CD4-positive, alpha-beta memory T cell (primary cell): Measurements from ENCODE around the gene NACC2. TPM values are rescaled to one million over a fixed set of nuclear protein-coding genes. Genes with fewer than 3 reads are reported as not detected.
"Not testable (repeated sequence)": the region's sequence is repeated elsewhere in the genome, so short reads cannot be mapped to it uniquely, and the experiment has no call there.

ENCODE experiments used
- CTCF ChIA-PET: fragments of 350-600 bp; sonication (Branson Sonifier 250); formaldehyde crosslinking; loops from one replicate; lab custom pipeline; 2021; ENCODE audit warnings: inconsistent platforms; ENCODE audit not compliant: partially characterized antibody; lab: Charles Lee
- POLR2A ChIA-PET: fragments of 350-600 bp; sonication (Branson Sonifier 250); formaldehyde crosslinking; loops from one replicate; lab custom pipeline; 2021; ENCODE audit not compliant: partially characterized antibody; lab: Charles Lee
- DNase-seq, 5 donors: peaks; one replicate each; pipeline versions ENCODE4 v3.0.0 to v3.0.0-alpha.2; 2020 to 2022; ENCODE audit warnings: mixed read lengths in 1 of 5
- H3K27ac ChIP-seq: one replicate; pipeline ENCODE4 v1.7.0; 2013; ENCODE audit warnings: low read depth, low read length
- H3K27me3 ChIP-seq: 2 replicates; pipeline ENCODE4 v1.7.0; 2013; ENCODE audit warnings: mild to moderate bottlenecking, low read length, moderate library complexity; ENCODE audit not compliant: insufficient read depth
- H3K36me3 ChIP-seq: 2 replicates; pipeline ENCODE4 v1.7.0; 2013; ENCODE audit warnings: mild to moderate bottlenecking, low read length, moderate library complexity; ENCODE audit not compliant: insufficient read depth
- H3K4me1 ChIP-seq: 2 replicates; pipeline ENCODE4 v1.7.0; 2013; ENCODE audit warnings: mild to moderate bottlenecking, low read length, moderate library complexity; ENCODE audit not compliant: insufficient read depth
- H3K4me3 ChIP-seq, 2 donors: one replicate each; pipeline ENCODE4 v1.7.0; 2013; ENCODE audit warnings: low read length in 2 of 2, mild to moderate bottlenecking in 1 of 2
- H3K9me3 ChIP-seq, 2 donors: one replicate each; pipeline ENCODE4 v1.7.0; 2013; ENCODE audit warnings: low read length in 2 of 2, control low read depth in 1 of 2; ENCODE audit not compliant: control insufficient read depth in 1 of 2
- H3K27ac Mint-ChIP-seq, 7 donors: one replicate each; pipeline ENCODE4 v1.8.0; 2020 to 2021; ENCODE audit warnings: mixed read lengths in 7 of 7, mild to moderate bottlenecking in 6 of 7, inconsistent platforms in 3 of 7, moderate library complexity in 3 of 7
- H3K27me3 Mint-ChIP-seq, 2 donors: one replicate each; pipeline ENCODE4 v1.8.0; 2020 to 2021; ENCODE audit warnings: mixed read lengths in 2 of 2
- H3K36me3 Mint-ChIP-seq, 2 donors: one replicate each; pipeline ENCODE4 v1.8.0; 2020 to 2021; ENCODE audit warnings: mixed read lengths in 2 of 2, inconsistent platforms in 1 of 2, mild to moderate bottlenecking in 1 of 2
- H3K4me1 Mint-ChIP-seq, 4 donors: one replicate each; pipeline ENCODE4 v1.8.0; 2020 to 2021; ENCODE audit warnings: mixed read lengths in 4 of 4, mild to moderate bottlenecking in 1 of 4
- H3K4me3 Mint-ChIP-seq, 8 donors: one replicate each; pipeline ENCODE4 v1.8.0; 2020 to 2021; ENCODE audit warnings: mixed read lengths in 8 of 8, mild to moderate bottlenecking in 7 of 8, moderate library complexity in 6 of 8, inconsistent platforms in 3 of 8
- H3K9me3 Mint-ChIP-seq, 8 donors: one replicate each; pipeline ENCODE4 v1.8.0; 2020 to 2021; ENCODE audit warnings: mixed read lengths in 8 of 8, mild to moderate bottlenecking in 5 of 8, inconsistent platforms in 3 of 8, moderate library complexity in 1 of 8
- intact Hi-C: fragments of 100-400 bp; cut with micrococcal nuclease; formaldehyde crosslinking; loops from one replicate; pipeline ENCODE4 v1.15.1; 2023
- polyA plus RNA-seq, 2 donors: library from polyadenylated mRNA; unstranded; fragments of 300-500 nt; fragmentation: Illumina TruSeq; gene quantifications; one replicate each; pipeline ENCODE4 v1.2.3, GENCODE V29; 2021
- total RNA-seq, 2 experiments: library from RNA; stranded (reverse); gene quantifications; one replicate each; pipeline ENCODE4 v1.2.3, GENCODE V29; 2021

NACC2 gene
- total and polyA plus RNA-seq, 4 experiments from 2014 or later, result 0.58 to 12.2 (median 7.1) TPM

GRCh38 chr9:136074706-136075105 lies 20.4 kb downstream of the NACC2 start:
- POLR2A ChIA-PET, result no interaction called here
- Histone ChIP-seq H3K36me3 (no peaks in the 10 kb centered on the region), H3K4me1 (peaks cover 5% of the 10 kb centered on the region), H3K27me3 (no peaks in the 10 kb centered on the region), H3K27ac (no peak overlapping the region), H3K4me3 (no peak overlapping the region), H3K9me3 (no peaks in the 10 kb centered on the region)
- peaks cover 3 to 7% of the 10 kb centered on the region in 2 donors for H3K36me3 Mint-ChIP-seq
- no peak for DNase-seq
- intact Hi-C loops, result no loop called here
- H3K4me1 Mint-ChIP-seq, result peaks cover 8 to 28% (median 13%) of the 10 kb centered on the region in 4 donors
- H3K4me3 Mint-ChIP-seq, result no peak overlapping the region
- no peak overlapping the region for H3K27ac Mint-ChIP-seq
- no peaks in the 10 kb centered on the region for H3K9me3 Mint-ChIP-seq
- CTCF ChIA-PET, result no interaction called here
- H3K27me3 Mint-ChIP-seq, result no peaks in the 10 kb centered on the region

GRCh38 chr9:136062657-136063439 lies 32.2 kb downstream of the NACC2 start:
- H3K4me1 Mint-ChIP-seq, result peaks cover under 1 to 13% (median 4%) of the 10 kb centered on the region in 4 donors
- no peak overlapping the region for H3K4me3 Mint-ChIP-seq
- no peak overlapping the region for H3K27ac ChIP-seq
- no peaks in the 10 kb centered on the region for H3K27me3 Mint-ChIP-seq
- ChIA-PET CTCF (no interaction called here), POLR2A (no interaction called here)
- no peak overlapping the region for H3K4me3 ChIP-seq
- DNase-seq, result no peak
- intact Hi-C loops, result no loop called here
- peaks cover 8 to 27% of the 10 kb centered on the region in 2 donors for H3K36me3 Mint-ChIP-seq
- H3K4me1 ChIP-seq, result no peaks in the 10 kb centered on the region
- H3K9me3 ChIP-seq, result no peaks in the 10 kb centered on the region
- H3K27me3 ChIP-seq, result no peaks in the 10 kb centered on the region
- H3K9me3 Mint-ChIP-seq, result peaks cover 0 to 1% (median 0%) of the 10 kb centered on the region in 8 donors
- H3K36me3 ChIP-seq, result no peaks in the 10 kb centered on the region
- H3K27ac Mint-ChIP-seq, result no peak overlapping the region

DNA sequence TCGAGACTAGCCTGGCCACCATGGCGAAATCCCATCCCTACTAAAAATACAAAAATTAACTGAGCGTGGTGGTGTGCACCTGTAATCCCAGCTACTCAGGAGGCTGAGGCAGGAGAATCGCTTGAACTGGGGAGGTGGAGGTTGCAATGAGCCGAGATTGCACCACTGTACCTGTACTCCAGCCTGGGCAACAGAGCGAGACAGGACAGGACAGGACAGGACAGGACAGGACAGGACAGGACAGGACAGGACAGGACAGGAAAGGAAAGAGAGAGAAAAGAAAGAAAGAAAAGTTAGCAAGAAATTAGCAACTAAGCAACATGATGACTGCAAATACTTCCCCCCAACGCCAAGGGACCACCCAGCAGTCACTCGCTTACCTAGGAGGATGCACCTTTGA lies 33.2 kb downstream of the NACC2 start:
- CTCF ChIA-PET, H3K4me1 ChIP-seq, H3K27ac ChIP-seq, H3K36me3 ChIP-seq, H3K9me3 ChIP-seq, H3K27me3 Mint-ChIP-seq, H3K4me3 Mint-ChIP-seq, intact Hi-C loops, DNase-seq, H3K4me3 ChIP-seq, H3K9me3 Mint-ChIP-seq, H3K27ac Mint-ChIP-seq, POLR2A ChIA-PET, H3K27me3 ChIP-seq: not testable (repeated sequence)
- peaks cover 5 to 22% (median 9%) of the 10 kb centered on the region in 4 donors for H3K4me1 Mint-ChIP-seq
- H3K36me3 Mint-ChIP-seq, result peaks cover 11 to 25% of the 10 kb centered on the region in 2 donors

DNA sequence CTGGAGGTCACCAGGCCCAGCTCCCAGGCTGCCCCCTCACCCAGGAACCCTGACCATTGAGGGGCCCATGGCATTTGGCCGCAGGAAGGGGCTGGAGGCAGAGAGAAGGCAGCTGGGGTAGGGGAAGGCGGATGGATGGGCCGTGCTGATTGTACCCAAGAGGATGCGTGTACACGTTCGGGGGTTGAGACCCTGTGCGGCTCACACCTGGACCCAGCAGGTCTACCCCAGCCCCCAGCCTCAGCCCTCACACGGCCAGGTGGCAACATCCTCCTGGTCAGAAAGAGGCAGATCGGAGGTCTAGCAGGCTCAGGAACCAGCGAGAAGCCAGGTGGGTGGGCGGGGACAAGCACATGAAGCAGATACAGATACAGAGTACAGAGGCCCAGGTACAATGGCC lies 33.7 kb downstream of the NACC2 start:
- intact Hi-C loops, result no loop called here
- Mint-ChIP-seq H3K4me1 (peaks cover 5 to 23% (median 8%) of the 10 kb centered on the region in 4 donors), H3K36me3 (peaks cover 8 to 22% of the 10 kb centered on the region in 2 donors), H3K27ac (no peak overlapping the region), H3K9me3 (no peaks in the 10 kb centered on the region), H3K4me3 (no peak overlapping the region), H3K27me3 (no peaks in the 10 kb centered on the region)
- Histone ChIP-seq H3K27me3 (no peaks in the 10 kb centered on the region), H3K4me3 (no peak overlapping the region), H3K9me3 (no peaks in the 10 kb centered on the region), H3K27ac (no peak overlapping the region), H3K36me3 (no peaks in the 10 kb centered on the region), H3K4me1 (peaks cover 4% of the 10 kb centered on the region)
- ChIA-PET POLR2A (no interaction called here), CTCF (no interaction called here)
- no peak for DNase-seq

DNA sequence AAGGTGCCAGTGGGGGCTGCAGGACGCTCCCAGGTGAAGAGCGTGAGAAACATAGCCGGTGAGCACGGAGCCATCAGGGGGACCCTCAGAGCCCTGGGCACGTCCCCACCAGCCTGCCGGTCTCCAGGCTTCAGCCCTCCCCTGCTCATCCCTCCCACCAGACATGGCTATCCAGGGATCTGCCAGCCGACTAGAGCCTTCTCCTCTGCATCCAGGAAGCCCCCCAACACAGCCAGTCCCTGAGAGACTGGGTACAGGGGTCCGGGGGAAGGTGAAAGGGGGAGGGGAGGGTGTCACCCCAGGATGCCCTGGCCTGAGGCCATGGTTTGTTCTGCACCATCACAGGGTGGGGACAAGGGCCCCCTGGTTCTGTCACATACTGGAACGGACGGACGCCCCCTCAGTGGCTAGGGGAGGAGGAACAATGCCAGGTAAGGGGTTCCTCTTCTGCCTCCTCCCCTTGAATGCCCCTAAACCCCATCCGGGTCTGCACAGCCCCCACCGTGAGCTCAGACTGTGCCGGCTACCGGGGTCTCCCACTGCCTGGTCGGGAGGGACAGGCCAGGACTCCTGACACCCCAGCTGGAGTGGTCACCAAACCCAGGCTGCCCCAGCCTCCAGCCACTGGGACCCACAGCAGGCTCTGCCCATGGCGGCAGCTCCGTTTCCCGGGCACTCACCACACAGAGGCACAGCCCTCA lies 34.3 kb downstream of the NACC2 start:
- no peak for DNase-seq
- peaks cover 4 to 18% of the 10 kb centered on the region in 2 donors for H3K36me3 Mint-ChIP-seq
- ChIA-PET CTCF (no interaction called here), POLR2A (no interaction called here)
- H3K27ac Mint-ChIP-seq, result no peak overlapping the region
- peaks cover 5 to 27% (median 6%) of the 10 kb centered on the region in 4 donors for H3K4me1 Mint-ChIP-seq
- no peaks in the 10 kb centered on the region for H3K9me3 Mint-ChIP-seq
- H3K9me3 ChIP-seq, result no peaks in the 10 kb centered on the region
- H3K27me3 ChIP-seq, result no peaks in the 10 kb centered on the region
- H3K4me3 Mint-ChIP-seq, result no peak overlapping the region
- H3K27ac ChIP-seq, result no peak overlapping the region
- H3K4me1 ChIP-seq, result peaks cover 7% of the 10 kb centered on the region
- no peaks in the 10 kb centered on the region for H3K36me3 ChIP-seq
- H3K4me3 ChIP-seq, result no peak overlapping the region
- H3K27me3 Mint-ChIP-seq, result no peaks in the 10 kb centered on the region
- intact Hi-C loops, result no loop called here

DNA sequence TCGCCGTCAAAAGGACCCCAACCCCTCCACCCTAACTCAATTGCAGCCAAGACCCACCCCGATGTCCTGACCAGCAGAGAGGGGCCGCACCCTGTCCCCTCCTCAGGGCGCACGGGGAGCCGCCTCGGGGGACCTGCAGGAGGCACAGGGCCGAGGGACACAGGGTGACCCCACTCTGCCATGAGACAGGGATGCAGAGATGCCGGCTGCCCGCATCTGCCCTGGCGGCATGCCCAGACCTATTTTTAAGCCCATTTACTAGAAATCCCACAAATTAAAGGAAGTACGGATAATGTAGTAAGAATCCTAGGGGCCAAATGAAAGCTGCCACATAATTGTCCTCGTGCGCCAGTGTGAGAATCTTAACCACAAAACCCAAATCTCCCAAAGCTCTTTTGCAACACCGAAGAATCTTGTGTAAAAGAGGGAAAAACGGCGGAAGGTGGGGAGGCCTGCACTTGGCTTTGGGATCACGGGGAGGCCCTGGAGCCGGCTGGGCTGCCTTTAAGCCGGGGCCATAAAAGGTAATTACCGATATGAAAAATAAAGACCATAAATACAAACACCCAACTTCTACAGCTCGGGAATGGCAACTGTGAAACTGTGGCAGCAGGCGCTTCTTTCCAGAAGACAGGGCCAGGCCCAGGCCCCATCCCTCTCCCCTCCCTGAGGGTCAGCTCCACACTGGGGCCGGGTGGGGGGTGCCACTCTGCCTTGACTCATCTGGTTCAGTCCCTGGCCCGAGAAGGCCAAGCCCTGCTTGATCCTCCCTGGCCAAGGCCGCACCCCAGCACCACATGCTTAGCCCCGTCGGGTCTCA lies 35.0 kb downstream of the NACC2 start:
- Histone ChIP-seq H3K27me3 (no peaks in the 10 kb centered on the region), H3K9me3 (no peaks in the 10 kb centered on the region), H3K4me3 (no peak overlapping the region), H3K36me3 (no peaks in the 10 kb centered on the region), H3K27ac (no peak overlapping the region), H3K4me1 (peaks cover 7% of the 10 kb centered on the region)
- ChIA-PET CTCF (no interaction called here), POLR2A (no interaction called here)
- H3K9me3 Mint-ChIP-seq, result no peaks in the 10 kb centered on the region
- intact Hi-C loops, result no loop called here
- H3K4me3 Mint-ChIP-seq, result no peak overlapping the region
- no peak for DNase-seq
- peaks cover 4 to 18% of the 10 kb centered on the region in 2 donors for H3K36me3 Mint-ChIP-seq
- H3K4me1 Mint-ChIP-seq, result peaks cover 6 to 35% (median 9%) of the 10 kb centered on the region in 4 donors
- H3K27me3 Mint-ChIP-seq, result no peaks in the 10 kb centered on the region
- H3K27ac Mint-ChIP-seq, result peak overlapping the region in 1 of 7 donors; percentile 24

- Histone ChIP-seq H3K4me3 (no peak overlapping the region), H3K9me3 (no peaks in the 10 kb centered on the region), H3K27me3 (no peaks in the 10 kb centered on the region), H3K36me3 (no peaks in the 10 kb centered on the region), H3K27ac (no peak overlapping the region), H3K4me1 (peaks cover 7% of the 10 kb centered on the region)
- intact Hi-C loops, result no loop called here
- DNase-seq, result no peak
- CTCF ChIA-PET, result no interaction called here
- Mint-ChIP-seq H3K36me3 (peaks cover 3 to 11% of the 10 kb centered on the region in 2 donors), H3K9me3 (no peaks in the 10 kb centered on the region), H3K27me3 (no peaks in the 10 kb centered on the region), H3K4me3 (no peak overlapping the region), H3K4me1 (peaks cover 8 to 37% (median 12%) of the 10 kb centered on the region in 4 donors), H3K27ac (no peak overlapping the region)
- POLR2A ChIA-PET, result no interaction called here
These were observed 35.7 kb downstream of the NACC2 start for GRCh38 chr9:136059321-136059791.
